ENCODE data around the gene RPL22L1.

- peak; percentile 24; the same call in 1 of the 2 replicates for TF ChIP-seq POLR2A (IDR thresholded peaks at IDR 0.05; ENCODE audit: low read depth, low read length)
- TF ChIP-seq POLR2AphosphoS5 (IDR thresholded peaks at IDR 0.05; ENCODE audit: low read depth, low read length), result peak; percentile 72
Measured at GRCh38 chr3:170864525-170865208, 5.3 kb downstream of the RPL22L1 start.

Data from GM12892 (cell line).